Inflammatory macrophage treated with lipopolysaccharide for 4 hours (primary cell): Measurements from ENCODE around the gene ECE1.
"Not testable (repeated sequence)": the region's sequence is repeated elsewhere in the genome, so short reads cannot be mapped to it uniquely, and the experiment has no call there.

Experiments used
- DNase-seq: peaks from one replicate; pipeline ENCODE4 v3.0.0-alpha.2; 2020

Gene ECE1

GRCh38 chr1:21246905-21247642 is 43.2 kb downstream of the ECE1 start:
- no peak for DNase-seq

GRCh38 chr1:21245688-21246229 is 44.5 kb downstream of the ECE1 start:
- no peak for DNase-seq

- DNase-seq, result no peak
Observed at GRCh38 chr1:21244986-21245687, 45.1 kb downstream of the ECE1 start.

GRCh38 chr1:21244154-21244553 is 46.1 kb downstream of the ECE1 start:
- no peak for DNase-seq

- DNase-seq, result no peak
Observed at GRCh38 chr1:21242846-21243245, 47.4 kb downstream of the ECE1 start.

GRCh38 chr1:21241771-21242581 is 48.3 kb downstream of the ECE1 start:
- no peak for DNase-seq

- no peak for DNase-seq
Observed at GRCh38 chr1:21240706-21241105, 49.6 kb downstream of the ECE1 start.

GRCh38 chr1:21239221-21239620 is 51.0 kb downstream of the ECE1 start:
- DNase-seq, result no peak

GRCh38 chr1:21238141-21238800 is 52.0 kb downstream of the ECE1 start:
- DNase-seq, result no peak

GRCh38 chr1:21237446-21238088 is 52.7 kb downstream of the ECE1 start:
- DNase-seq, result no peak

GRCh38 chr1:21236178-21236577 is 54.1 kb downstream of the ECE1 start:
- no peak for DNase-seq

GRCh38 chr1:21234779-21235178 is 55.5 kb downstream of the ECE1 start:
- no peak for DNase-seq

- no peak for DNase-seq
Observed at GRCh38 chr1:21233490-21233889, 56.8 kb downstream of the ECE1 start.

- DNase-seq, result peak; percentile 33
Observed at GRCh38 chr1:21232044-21232443, 58.2 kb downstream of the ECE1 start.

- no peak for DNase-seq
Observed at GRCh38 chr1:21229246-21230000, 60.8 kb downstream of the ECE1 start.

- DNase-seq, result not testable (repeated sequence)
Observed at GRCh38 chr1:21228224-21228623, 62.0 kb downstream of the ECE1 start.

- no peak for DNase-seq
Observed at GRCh38 chr1:21225065-21225464, 65.2 kb downstream of the ECE1 start.

- DNase-seq, result no peak
Observed at GRCh38 chr1:21220815-21221214, 69.4 kb downstream of the ECE1 start.

GRCh38 chr1:21219674-21220073 is 70.6 kb downstream of the ECE1 start:
- DNase-seq, result no peak

GRCh38 chr1:21217812-21218596 is 72.3 kb downstream of the ECE1 start:
- peak; percentile 15 for DNase-seq
